HCT116 (cell line): ENCODE measurements around the gene NUTM2B.
"Not testable (repeated sequence)": the region's sequence is repeated elsewhere in the genome, so short reads cannot be mapped to it uniquely, and the experiment has no call there.

ENCODE experiments used
- ATF3 ChIP-seq: IDR thresholded peaks from 2 replicates; pipeline ENCODE4 v1.6.1; 2012
- CTCF ChIP-seq, 3 experiments: fragments of 200-600 bp in 1 of 3; sonication (generic) in 1 of 3; IDR thresholded peaks in 2 of 3; conservative IDR thresholded peaks in 1 of 3; 2 replicates each; pipeline ENCODE4 v1.5.1; 2012 to 2017; ENCODE audit warnings: low read depth in 2 of 3, low read length in 2 of 3, antibody characterized with exemption in 1 of 3, borderline replicate concordance in 1 of 3, control low read depth in 1 of 3, mild to moderate bottlenecking in 1 of 3, mixed read lengths in 1 of 3, mixed run types in 1 of 3, moderate library complexity in 1 of 3; ENCODE audit not compliant: insufficient read depth in 1 of 3
- EGR1 ChIP-seq: IDR thresholded peaks from 2 replicates; pipeline ENCODE4 v1.6.1; 2012; ENCODE audit warnings: low read depth
- ELF1 ChIP-seq: IDR thresholded peaks from 2 replicates; pipeline ENCODE4 v1.6.1; 2012; ENCODE audit warnings: low read depth, borderline replicate concordance
- EZH2 ChIP-seq: fragments of 200-600 bp; sonication (generic); IDR thresholded peaks from 2 replicates; pipeline ENCODE4 v1.6.1; 2017; ENCODE audit warnings: antibody characterized with exemption, mixed run types
- EZH2phosphoT487 ChIP-seq: fragments of 200-600 bp; IDR thresholded peaks from 2 replicates; pipeline ENCODE4 v1.6.1; 2018; ENCODE audit warnings: antibody characterized with exemption, borderline replicate concordance
- MAX ChIP-seq: IDR thresholded peaks from 2 replicates; pipeline ENCODE4 v1.6.1; 2012
- POLR2AphosphoS5 ChIP-seq: IDR thresholded peaks from 2 replicates; pipeline ENCODE4 v1.6.1; 2011; ENCODE audit warnings: mild to moderate bottlenecking, low read depth, low read length, moderate library complexity
- REST ChIP-seq: IDR thresholded peaks from 2 replicates; pipeline ENCODE4 v1.6.1; 2012; ENCODE audit warnings: low read depth
- TCF7L2 ChIP-seq: IDR thresholded peaks from 2 replicates; pipeline ENCODE4 v1.7.0; 2011; ENCODE audit warnings: borderline replicate concordance, inconsistent platforms; ENCODE audit not compliant: insufficient read depth, insufficient read length; ENCODE audit errors: extremely low read depth
- YY1 ChIP-seq: IDR thresholded peaks from 2 replicates; pipeline ENCODE4 v1.6.1; 2011; ENCODE audit warnings: low read length, low read depth, moderate library complexity, mild to moderate bottlenecking; ENCODE audit not compliant: insufficient replicate concordance; ENCODE audit errors: extremely low read depth
- ZFX ChIP-seq: fragments of 450-650 bp; IDR thresholded peaks from 2 replicates; pipeline ENCODE4 v1.6.1; 2017

- TF ChIP-seq ATF3; CTCF (IDR thresholded peaks at IDR 0.05 in 2 of 3, conservative IDR thresholded peaks at IDR 0.05 in 1 of 3; ENCODE audit: borderline replicate concordance in 1 of 3, insufficient read depth in 1 of 3, low read depth in 2 of 3, low read length in 2 of 3); REST; ELF1; EZH2phosphoT487; EGR1; POLR2AphosphoS5; MAX; EZH2; TCF7L2; YY1; ZFX: not testable (repeated sequence)
These were observed 19.8 kb upstream of the NUTM2B start for GRCh38 chr10:79683026-79683883.
